Neural crest cell (in vitro differentiated cells): Measurements from ENCODE around the gene ASTN1. TPM values are rescaled to one million over a fixed set of nuclear protein-coding genes. Genes with fewer than 3 reads are reported as not detected.

Source experiments
- DNase-seq: peaks from one replicate; pipeline ENCODE4 v3.0.0; 2021; ENCODE audit warnings: low read depth, mixed read lengths, low spot score
- H3K27ac Mint-ChIP-seq: one replicate; pipeline ENCODE4 v1.8.0; 2021; ENCODE audit warnings: mild to moderate bottlenecking, mixed read lengths; ENCODE audit not compliant: unreplicated experiment
- H3K27me3 Mint-ChIP-seq: 2 replicates; pipeline ENCODE4 v1.8.0; 2021; ENCODE audit warnings: low read depth, mild to moderate bottlenecking, mixed read lengths
- H3K36me3 Mint-ChIP-seq: 2 replicates; pipeline ENCODE4 v1.8.0; 2021; ENCODE audit warnings: low read depth, mild to moderate bottlenecking, mixed read lengths
- H3K4me1 Mint-ChIP-seq: 2 replicates; pipeline ENCODE4 v1.8.0; 2021; ENCODE audit warnings: mixed read lengths
- H3K4me3 Mint-ChIP-seq: one replicate; pipeline ENCODE4 v1.8.0; 2021; ENCODE audit warnings: mild to moderate bottlenecking, mixed read lengths
- H3K9me3 Mint-ChIP-seq: 2 replicates; pipeline ENCODE4 v1.8.0; 2021; ENCODE audit warnings: mixed read lengths
- CTCF ChIP-seq: fragments of 200-600 bp; sonication (generic); conservative IDR thresholded peaks from 2 replicates; pipeline ENCODE4 v1.5.0; 2021; ENCODE audit warnings: antibody characterized with exemption, mild to moderate bottlenecking
- total RNA-seq: library from RNA; stranded (reverse); gene quantifications from 2 replicates; pipeline ENCODE4 v1.2.1, GENCODE V29; 2021

ASTN1 gene
- total RNA-seq, 1 donor from 2014 or later: 21.8 TPM

- no peaks in the 10 kb centered on the region for H3K9me3 Mint-ChIP-seq
- H3K36me3 Mint-ChIP-seq: no peaks in the 10 kb centered on the region
- H3K4me1 Mint-ChIP-seq: no peaks in the 10 kb centered on the region
- TF ChIP-seq CTCF: peak; percentile 3
- peak overlapping the region; percentile 85 for H3K27ac Mint-ChIP-seq
- DNase-seq: no peak
- no peak overlapping the region for H3K4me3 Mint-ChIP-seq
- H3K27me3 Mint-ChIP-seq: no peaks in the 10 kb centered on the region
Measured at GRCh38 chr1:176878750-176879536, 285.6 kb downstream of the ASTN1 start.

- H3K4me1 Mint-ChIP-seq: no peaks in the 10 kb centered on the region
- no peaks in the 10 kb centered on the region for H3K9me3 Mint-ChIP-seq
- no peak for DNase-seq
- H3K27ac Mint-ChIP-seq: no peak overlapping the region
- no peak overlapping the region for H3K4me3 Mint-ChIP-seq
- peaks cover 3% of the 10 kb centered on the region for H3K36me3 Mint-ChIP-seq
- no peaks in the 10 kb centered on the region for H3K27me3 Mint-ChIP-seq
- TF ChIP-seq CTCF: no peak
Measured at GRCh38 chr1:176877557-176877956, 287.0 kb downstream of the ASTN1 start.

GRCh38 chr1:176876966-176877515, 287.5 kb downstream of the ASTN1 start:
- H3K4me3 Mint-ChIP-seq: no peak overlapping the region
- TF ChIP-seq CTCF: no peak
- H3K9me3 Mint-ChIP-seq: no peaks in the 10 kb centered on the region
- no peaks in the 10 kb centered on the region for H3K27me3 Mint-ChIP-seq
- DNase-seq: no peak
- no peaks in the 10 kb centered on the region for H3K4me1 Mint-ChIP-seq
- H3K27ac Mint-ChIP-seq: no peak overlapping the region
- H3K36me3 Mint-ChIP-seq: peaks cover 3% of the 10 kb centered on the region

GRCh38 chr1:176869577-176869976, 294.9 kb downstream of the ASTN1 start:
- Mint-ChIP-seq H3K4me3 (no peak overlapping the region), H3K27ac (no peak overlapping the region), H3K9me3 (no peaks in the 10 kb centered on the region), H3K27me3 (no peaks in the 10 kb centered on the region), H3K36me3 (peaks cover 20% of the 10 kb centered on the region), H3K4me1 (no peaks in the 10 kb centered on the region)
- no peak for DNase-seq
- no peak for TF ChIP-seq CTCF

- no peaks in the 10 kb centered on the region for H3K9me3 Mint-ChIP-seq
- peaks cover 20% of the 10 kb centered on the region for H3K36me3 Mint-ChIP-seq
- no peak for DNase-seq
- TF ChIP-seq CTCF: no peak
- H3K4me1 Mint-ChIP-seq: no peaks in the 10 kb centered on the region
- no peak overlapping the region for H3K4me3 Mint-ChIP-seq
- no peaks in the 10 kb centered on the region for H3K27me3 Mint-ChIP-seq
- no peak overlapping the region for H3K27ac Mint-ChIP-seq
Measured at GRCh38 chr1:176866011-176866714, 298.3 kb downstream of the ASTN1 start.
